Stimulated activated CD4-positive, alpha-beta T cell treated with anti-CD3 and anti-CD28 coated beads, TNF-alpha, amount 100 ng/mL, for 4 hours (primary cell): ENCODE results near the gene FAM222B.
"Not testable (repeated sequence)": the region's sequence is repeated elsewhere in the genome, so short reads cannot be mapped to it uniquely, and the experiment has no call there.

Source experiments
- DNase-seq, 3 experiments: peaks; one replicate each; pipeline ENCODE4 v3.0.0-alpha.2; 2020; ENCODE audit warnings: low read depth in 3 of 3

Gene FAM222B

DNA sequence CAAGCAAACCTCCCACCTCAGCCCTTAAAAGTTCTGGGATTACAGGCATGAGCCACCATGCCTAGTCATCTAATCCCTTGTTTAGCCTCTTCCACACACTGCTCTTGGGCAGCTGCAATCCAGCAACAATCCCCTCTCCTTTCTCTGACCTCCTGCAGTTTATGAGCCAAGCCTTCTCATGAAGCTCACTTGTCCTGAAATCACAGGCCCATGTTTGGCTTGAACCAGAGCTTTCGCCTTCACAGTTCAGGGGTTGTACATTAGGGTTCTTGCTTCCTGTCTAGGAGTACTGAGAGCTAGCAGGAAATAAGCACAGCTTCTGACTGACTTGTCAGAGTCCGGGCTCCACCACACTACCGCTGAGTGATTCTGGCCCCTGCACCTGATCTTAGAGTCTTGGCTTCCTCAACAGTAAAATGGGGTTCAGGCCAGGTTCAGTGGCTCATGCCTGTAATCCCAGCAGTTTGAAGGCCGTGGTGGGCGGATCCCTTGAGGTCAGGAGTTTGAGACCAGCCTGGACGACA lies 28.5 kb upstream of the FAM222B start:
- no peak for DNase-seq

DNA sequence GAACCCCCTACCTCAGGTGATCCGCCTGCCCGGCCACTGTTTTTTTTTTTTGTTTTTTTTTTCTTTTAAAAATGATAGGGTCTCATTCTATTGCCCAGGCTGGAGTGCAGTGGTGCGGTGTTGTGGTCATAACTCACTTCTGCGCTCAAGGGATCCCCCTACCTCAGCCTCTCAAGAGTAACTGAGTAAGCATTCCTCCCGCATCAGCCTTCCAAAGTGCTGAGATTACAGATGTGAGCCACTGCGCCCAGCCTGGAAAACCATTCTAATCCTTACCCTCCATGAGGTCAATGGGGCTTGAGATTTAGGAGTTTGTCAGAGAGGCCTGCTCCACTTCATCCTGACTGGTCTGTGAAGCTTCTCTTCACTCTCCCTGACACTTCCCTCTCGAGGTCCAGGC lies 24.7 kb upstream of the FAM222B start:
- DNase-seq, result no peak

DNA sequence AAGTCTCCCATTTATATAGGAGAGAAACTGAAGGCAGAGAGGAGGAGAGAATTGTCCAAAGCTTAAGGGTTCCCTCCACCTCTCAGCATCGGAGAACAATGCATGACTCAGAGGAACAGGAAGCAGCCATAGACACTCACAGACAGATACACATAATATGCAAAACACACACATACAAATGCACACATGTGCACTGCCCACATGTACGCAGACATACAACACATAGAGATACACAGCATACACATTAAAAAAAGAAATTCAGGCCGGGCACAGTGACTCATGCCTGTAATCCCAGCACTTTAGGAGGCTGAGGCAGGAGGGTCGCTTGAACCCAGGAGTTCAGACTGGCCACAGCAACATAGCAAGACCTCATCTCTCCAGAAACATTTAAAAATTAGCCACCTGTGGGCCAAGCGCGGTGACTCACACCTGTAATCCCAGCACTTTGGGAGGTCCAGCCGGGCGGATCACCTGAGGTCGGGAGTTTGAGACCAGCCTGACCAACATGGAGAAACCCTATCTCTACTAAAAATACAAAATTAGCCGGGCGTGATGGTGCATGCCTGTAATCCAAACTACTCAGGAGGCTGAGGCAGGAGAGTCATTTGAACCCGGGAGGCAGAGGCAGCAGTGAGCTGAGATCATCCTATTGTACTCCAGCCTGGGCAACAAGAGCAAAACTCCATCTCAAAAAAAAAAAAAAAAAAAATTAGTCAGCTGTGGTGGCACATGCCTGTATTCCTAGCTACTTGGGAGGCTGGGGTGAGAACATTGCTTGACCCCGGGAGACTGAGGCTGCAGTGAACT lies 23.6 kb upstream of the FAM222B start:
- DNase-seq, result no peak

DNA sequence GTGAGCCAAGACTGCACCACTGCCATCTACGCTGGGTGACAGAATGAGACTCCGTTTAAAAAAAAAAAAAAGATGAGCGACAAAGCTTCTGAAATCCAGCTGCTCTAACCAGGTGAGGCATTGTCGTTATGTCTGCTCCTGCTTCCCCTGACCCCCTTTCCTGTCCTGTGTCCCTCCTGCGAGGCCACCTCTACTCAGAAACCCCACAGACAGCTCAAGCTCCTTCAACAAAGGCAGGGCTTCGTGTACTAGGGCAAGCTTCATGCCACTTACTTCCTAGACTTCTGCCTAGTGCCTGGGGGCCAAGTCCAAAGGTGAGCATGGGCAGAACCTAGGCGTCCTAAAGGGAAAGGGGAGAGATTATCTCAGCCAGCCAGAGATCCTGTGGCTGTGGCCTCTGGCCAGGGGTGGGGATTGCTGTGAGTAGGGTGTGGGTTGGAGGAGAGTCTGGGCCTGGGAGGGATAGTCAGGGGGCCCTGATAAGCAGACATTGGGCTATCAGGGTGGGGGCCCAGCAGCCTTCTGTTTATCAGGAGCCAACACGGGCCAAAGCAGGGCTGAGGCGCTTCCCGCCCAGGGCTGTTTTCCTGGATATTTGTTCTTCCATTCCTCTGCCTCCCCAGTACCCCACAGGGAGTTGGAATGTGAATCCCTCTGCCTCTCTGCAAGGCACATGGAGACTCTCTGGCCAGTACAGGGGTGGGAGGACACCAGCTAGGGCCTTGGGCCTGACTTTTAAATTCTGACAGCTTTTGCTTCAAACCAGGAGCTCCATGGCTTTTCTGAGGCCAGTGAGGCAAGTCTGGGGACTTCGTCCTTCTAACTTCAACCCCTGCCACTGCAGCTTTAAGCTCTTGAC lies 22.6 kb upstream of the FAM222B start:
- DNase-seq, result no peak

DNA sequence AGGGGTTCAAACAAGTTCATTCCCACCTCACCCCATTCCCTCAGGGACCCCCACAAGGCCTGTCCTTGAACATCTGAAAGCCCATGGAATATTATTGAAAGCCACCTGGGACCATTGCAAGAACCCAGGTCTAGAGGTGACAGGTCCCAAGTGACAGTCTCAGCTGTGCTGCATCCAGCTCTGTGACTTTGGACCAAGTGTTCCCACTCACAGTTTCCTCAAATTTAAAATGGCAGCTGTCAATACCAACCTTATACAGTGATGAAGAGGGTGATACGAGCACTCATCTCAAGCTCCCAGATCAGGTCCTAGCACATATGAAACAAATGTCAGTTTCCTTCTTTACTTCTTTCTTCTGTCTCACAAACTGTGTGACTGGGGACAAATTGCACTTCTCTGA lies 21.4 kb upstream of the FAM222B start:
- DNase-seq, result no peak

DNA sequence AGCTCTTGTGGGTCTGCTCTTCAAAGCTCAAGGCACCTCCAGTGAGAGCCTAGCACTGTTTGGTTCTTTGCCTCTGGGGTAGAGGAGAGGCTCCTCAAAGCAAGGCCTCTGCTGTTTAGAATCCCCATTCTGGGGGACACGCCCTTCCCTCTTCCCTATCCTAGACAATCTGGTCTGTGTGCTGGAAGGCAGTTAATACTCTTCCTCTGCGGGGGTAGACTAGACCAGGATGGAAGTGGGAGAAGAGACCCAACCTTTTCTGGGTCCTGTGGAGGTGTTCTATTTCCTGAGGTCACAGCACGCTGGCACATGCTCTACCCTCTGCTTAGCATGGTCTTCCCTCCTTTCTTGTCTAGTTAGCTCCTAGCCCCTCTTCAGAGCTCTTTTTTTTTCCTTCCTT lies 20.0 kb upstream of the FAM222B start:
- no peak for DNase-seq

DNA sequence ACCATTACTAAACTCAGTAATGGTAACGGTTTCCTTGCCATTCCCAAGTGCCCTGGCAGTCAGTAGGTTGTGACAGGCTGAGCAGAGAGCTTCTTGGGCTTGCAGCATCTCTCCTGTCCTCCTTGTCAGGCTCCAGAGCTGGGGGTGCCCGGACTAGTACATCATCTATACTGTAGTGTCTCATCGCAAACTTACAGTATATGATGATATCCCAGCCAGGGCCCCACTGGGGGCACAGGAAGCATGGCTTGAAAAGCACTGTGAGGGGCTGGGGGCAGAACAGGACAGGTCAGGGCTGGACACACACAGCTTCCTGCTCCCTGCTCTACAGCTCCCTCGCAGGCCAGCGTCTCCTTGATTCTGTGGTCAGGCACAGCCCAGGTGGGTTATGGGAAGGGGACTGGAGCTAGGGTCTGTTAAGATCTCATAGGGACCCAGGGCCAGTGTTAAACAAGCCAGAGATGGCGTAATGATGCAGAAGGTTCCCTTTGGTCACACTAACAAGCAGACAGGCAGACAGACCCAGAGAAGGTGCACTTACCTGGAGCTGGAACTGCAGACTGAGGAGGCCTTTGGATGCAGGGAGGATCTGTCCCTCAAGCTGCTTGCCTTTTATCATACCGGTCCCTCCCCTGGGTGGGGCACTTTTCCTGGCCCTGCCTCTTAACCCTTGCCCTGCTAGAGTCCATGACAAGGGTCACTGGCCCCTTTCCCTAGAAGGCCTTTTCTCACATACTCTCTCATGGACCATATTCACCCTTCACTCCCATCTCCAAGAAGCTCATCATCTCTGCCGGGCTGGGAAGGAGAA lies 19.0 kb upstream of the FAM222B start:
- no peak for DNase-seq

DNA sequence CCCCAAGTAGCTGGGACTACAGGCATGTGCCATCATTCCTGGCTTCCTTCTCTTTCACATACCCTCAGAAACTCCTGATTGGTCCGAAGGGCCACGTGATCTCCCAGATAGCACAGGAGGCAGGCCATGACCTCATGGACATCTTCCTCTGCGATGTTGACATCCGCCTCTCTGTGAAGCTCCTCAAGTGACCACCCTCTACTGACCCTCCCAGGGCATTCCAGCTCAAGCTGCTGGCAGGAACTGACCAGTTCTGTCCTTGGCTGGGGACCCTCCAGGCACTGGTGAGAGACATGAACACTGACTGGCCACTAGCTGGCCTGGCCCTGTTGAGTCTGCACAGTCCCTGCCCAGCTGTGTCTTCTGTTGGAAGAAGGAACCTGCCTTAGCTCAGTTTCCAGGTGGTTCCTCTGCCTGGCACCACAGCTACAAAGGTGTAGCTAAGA lies 17.8 kb upstream of the FAM222B start:
- no peak for DNase-seq

DNA sequence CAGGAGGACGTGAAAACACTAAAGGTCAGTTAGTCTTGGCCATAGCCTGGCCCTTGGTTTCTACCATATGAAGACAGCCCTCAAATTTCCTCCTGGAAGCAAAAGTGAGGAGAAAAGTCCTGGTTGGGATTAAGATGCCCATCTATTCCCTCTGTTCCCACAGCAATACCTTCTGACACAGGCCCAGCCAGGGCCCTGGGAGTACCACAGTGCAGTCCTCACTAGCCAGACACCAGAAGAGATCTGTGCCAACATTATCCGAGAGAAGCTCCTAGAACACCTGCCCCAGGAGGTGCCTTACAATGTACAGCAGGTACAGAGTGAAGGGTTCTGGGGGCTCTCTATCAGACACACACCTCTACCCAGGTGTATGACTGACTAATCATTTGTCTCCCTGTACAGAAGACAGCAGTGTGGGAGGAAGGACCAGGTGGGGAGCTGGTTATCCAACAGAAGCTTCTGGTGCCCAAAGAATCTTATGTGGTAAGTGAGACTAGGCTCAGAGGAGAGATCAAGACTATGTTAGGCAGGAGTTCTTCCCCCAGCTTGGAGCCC lies 16.3 kb upstream of the FAM222B start:
- DNase-seq, result no peak

DNA sequence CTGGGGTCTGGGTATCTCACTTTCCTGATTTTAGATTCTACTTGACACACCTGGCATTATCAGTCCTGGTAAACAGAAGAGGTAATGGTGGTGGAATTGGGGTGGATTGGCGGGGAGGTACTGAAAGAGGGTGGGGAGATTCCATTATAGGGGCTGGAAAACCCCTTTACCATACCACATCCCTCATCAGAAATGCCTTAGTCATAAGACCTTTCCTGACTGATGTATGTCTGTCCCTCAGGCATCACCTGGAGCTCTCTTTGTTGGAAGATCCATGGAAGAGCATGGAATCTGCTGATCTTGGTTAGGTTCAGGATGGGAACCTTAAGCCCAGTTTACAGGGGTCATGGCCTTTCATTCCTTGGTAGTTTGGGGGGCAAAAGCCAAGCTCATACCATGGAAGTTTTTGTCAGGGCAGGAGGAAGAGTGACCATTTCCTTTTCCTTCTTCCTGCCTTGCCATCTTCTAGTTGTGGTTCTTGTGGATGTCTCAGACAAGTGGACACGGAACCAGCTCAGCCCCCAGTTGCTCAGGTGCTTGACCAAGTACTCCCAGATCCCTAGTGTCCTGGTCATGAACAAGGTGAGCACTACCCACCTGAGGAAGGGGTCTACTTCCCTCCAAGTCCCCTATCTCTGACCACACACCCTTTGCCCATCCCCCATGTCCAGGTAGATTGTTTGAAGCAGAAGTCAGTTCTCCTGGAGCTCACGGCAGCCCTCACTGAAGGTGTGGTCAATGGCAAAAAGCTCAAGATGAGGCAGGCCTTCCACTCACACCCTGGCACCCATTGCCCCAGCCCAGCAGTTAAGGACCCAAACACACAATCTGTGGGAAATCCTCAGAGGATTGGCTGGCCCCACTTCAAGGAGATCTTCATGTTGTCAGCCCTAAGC lies 15.6 kb upstream of the FAM222B start:
- DNase-seq, result no peak

DNA sequence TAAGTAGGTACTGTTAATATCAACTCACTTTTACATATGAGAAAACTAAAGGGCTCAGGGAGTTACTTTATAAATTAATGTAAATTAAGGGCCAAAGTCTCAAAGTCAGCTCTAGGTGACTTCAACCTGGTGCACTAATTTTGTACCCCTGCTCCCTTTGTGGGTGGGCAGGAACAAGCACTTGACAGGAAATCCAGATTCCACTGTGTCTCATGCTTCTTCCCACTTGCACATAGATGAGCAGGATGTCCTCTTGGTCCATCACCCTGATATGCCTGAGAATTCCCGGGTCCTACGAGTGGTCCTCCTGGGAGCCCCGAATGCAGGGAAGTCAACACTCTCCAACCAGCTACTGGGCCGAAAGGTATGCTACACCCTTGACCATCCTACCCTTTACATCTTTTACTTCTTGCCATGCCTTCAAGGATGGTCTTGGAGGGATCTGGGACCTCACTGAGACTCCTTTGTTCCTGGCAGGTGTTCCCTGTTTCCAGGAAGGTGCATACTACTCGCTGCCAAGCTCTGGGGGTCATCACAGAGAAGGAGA lies 13.5 kb upstream of the FAM222B start:
- DNase-seq, result no peak

DNA sequence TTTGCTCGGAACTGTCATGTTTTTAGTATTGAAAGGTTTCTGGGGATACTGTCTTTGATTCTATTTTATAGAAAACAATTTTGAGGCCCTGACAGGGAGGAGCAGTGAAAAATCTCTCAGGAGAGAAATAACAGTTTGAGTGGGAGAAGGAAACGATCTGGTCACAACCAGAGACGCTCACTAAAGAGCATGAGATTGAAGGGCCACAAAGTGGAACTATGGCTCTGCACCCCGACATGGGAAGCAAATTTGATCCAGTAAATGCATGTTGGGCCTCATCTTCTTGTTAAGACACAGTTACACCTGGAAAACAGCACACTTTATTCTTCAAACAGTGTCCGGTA lies 12.7 kb upstream of the FAM222B start:
- no peak for DNase-seq

DNA sequence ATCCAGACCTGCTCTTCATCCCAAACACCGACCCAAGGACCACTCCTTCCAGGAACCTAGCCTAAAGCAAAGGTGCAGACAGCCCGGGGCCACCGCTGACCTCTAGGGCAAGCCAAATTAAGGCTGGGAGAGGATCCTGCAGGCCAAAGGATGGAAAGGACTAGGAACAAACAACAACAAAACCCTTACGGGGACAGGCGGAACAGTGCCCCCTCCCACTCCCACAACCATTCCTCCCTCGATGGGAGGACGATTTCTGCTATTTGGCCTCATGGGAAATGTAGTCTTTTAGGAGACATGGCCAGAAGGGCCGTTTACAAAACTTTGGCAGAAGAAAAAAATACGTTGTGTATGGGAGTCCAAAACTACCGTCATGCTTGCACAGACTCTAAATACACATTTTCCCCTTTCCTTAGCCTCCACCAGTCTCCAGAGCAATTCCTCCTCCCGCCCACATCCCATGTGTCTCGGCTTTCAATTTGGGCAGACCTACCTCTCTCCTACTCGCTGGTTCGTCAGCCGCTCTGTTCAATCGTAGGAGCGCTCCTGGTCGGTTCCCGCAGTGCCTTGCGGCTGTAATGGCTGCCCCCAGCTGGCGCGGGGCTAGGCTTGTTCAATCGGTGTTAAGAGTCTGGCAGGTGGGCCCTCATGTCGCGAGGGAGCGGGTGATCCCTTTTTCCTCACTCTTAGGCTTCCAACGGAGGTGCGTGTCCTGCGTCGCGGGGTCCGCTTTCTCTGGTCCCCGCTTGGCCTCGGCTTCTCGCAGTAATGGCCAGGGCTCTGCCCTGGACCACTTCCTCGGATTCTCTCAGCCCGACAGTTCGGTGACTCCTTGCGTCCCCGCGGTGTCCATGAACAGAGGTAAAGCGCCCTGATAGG lies 12.1 kb upstream of the FAM222B start, which contains the start of gene ERAL1:
Gene ERAL1, plus strand, starts transcription at position 560 of the 879 bp plus-strand sequence. Its CDS starts 19 bp downstream, at position 579.
- peak; percentile 63 to 73 (median 65) for DNase-seq

DNA sequence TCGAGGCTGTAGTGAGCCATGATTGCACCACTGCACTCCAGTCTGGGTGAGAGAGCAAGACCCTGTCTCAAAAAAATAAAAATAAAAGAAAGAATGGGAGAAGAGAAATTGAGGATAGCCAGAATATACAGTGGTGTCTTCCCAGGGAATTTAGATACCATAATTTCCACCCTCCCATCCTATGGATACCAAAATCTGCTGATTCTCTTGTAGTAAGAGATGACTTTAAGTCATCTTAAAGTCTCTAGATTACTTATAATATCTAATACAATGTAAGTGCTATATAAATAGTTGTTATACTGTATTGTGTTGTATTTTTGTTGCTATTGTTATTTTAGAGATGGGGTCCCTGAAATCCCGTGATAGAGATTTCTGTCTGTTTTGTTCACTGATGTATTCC lies 10.7 kb upstream of the FAM222B start:
- no peak for DNase-seq

DNA sequence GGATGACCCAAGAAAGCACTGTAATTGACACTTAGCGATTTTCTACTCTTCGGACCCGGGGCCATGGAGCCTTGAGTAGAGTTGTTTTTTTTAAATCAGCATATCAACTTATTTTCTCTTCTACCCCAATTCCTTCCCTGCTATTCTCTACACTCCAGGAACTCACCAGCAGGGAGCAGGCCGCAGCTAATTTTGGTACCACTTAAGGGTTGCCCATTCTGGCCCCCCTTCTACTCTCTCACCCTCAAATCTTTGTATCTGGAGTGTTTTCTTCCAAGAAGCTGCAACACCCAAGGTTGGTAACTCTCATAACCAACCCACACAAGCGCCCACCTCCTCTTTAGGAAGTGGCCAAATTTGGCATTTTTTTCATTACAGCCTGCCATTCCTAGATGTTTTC lies 6.7 kb upstream of the FAM222B start:
- no peak for DNase-seq

DNA sequence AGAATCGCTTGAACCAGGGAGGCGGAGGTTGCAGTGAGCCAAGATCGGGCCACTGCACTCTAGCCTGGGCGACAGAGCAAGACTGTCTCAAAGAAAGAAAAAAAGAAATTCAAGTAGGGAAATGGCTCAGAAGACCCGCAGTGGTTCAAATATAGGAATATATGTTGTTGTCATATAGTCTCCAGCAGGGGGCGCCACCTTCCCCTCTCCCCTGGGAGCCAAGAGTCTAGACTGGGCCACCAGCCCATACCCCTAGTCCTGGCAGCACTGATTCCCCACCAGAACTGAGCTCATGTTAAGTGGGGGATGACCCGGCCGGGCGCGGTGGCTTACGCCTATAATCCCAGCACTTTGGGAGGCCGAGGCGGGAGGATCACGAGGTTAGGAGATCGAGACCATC lies 6.1 kb upstream of the FAM222B start:
- DNase-seq, result peak; percentile 15 to 36 (median 36)

DNA sequence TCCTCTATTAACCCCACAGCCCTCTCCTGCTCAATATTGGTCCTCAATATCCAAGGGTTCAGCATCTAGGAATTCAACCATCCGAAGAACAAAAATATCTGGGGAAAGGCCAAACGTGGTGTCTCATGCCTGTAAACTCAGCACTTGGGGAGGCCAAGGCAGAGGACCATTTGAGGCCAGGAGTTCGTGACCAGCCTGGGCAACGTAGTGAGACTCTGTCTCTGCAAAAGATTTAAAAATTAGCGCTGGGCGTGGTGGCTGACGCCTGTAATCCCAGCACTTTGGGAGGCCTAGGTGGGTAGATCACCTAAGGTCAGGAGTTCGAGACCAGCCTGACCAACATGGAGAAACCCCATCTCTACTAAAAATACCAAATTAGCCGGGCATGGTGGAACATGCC lies 4.1 kb upstream of the FAM222B start:
- DNase-seq, result not testable (repeated sequence)

DNA sequence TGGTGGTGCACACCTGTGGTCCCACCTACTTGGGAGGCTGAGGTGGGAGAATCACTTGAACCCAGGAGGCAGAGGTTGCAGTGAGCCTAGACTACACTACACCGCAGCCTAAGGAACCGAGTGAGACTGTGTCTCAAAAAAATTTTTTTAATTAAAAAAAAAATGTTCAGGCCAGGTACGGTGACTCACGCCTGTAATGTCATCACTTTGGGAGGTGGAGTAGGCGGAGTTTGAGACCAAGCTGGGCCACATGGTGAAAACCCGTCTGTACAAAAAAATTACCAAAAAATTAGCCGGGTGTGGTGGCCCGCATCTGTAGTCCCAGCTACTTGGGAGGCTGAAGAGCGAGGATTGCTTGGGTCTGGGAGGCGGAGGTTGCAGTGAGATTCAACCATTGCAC lies 3.6 kb upstream of the FAM222B start:
- DNase-seq, result peak in 1 of 3 experiments; percentile 5

DNA sequence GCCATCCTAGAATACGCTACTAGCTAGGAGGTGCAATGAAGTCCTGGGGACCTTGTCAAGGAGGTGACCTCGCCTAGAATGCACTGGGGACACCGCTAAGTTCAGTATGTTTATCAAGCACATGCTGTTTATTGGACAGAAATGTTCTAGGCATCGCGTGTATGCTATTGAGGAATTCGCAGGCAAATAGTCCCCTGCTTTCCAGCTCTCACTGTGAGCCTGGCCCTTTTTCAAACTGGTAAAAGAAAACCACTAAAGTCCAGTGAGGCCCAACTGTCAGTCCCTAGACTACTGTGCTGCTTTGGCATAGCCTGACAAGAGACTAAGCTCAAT lies 1.2 kb upstream of the FAM222B start:
- no peak for DNase-seq
